ENCODE measurements around the gene NPTXR.
"Not testable (repeated sequence)": the region's sequence is repeated elsewhere in the genome, so short reads cannot be mapped to it uniquely, and the experiment has no call there.

NPTXR gene

DNA sequence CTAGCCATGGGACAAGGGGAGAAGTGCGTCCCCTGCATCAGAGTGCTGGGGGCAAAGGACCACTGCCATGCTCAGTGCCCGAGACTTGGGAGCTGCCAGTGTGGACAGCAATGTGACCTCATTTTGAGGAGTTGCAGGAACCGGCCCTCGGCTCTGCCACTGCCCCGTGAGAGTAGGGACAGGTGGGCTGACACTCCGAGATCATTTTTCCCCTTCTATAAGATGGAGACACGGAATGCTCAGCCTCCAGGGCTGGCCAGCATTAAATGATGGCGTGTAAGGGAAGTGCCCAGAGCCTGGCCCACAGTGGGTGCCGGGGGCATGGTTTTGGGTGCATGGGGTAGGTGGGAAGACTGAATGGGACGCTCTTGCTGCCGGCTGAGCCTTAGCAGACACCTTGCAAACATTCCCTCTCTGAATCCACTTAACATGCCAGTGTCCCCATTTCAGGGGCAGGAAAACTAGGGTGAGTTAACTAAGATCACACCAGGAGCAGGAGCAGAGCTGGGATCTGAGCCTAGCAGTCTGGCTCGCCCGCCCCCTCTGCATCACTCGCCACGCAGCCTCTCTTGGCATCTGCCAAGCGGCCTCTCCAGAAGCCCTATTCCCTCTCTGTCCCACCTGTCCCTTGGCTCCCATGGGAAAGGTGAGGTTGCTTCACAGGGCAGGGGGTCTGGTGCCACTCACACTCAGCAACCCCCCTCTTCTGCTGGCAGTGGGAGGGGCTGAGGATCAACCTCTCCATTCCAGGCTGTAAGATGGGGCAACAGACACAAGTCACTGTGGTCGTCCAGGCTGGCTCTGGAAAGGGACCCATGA is 13.6 kb downstream of the NPTXR start:
- DNase-seq: no peak

GRCh38 chr22:38829485-38829884 is 14.3 kb downstream of the NPTXR start:
- DNase-seq: no peak

DNA sequence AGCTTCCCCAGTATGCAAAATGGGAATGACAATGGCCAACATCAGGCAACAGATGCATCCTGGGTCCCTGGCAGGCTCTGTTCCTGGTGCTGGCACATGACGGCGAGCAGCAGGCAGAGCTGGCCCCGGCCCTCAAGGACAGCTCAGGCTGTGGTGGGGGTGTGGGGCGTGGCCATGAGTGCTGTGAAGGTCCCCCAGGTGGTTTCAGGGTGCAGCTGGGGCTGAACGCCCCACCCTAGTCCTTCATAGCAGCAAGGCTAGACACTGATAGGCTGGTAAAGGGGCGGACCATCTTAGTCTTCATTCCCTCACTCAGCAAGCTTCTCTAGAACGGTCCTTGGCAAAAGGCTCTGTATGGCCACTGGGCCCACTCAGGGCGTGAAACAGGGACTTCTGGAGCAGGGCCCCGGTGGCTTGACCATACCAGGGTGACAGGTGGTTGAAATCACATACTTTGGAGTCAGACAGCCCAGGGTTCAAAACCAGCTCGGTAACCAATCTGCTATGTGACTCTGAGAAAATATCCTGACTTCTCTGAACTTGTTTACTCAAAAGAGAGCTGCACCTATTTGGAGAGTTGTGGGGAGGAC is 15.1 kb downstream of the NPTXR start:
- no peak for DNase-seq

- no peak for DNase-seq
Measured at GRCh38 chr22:38828191-38828590, 15.6 kb downstream of the NPTXR start.

GRCh38 chr22:38827510-38827909 is 16.3 kb downstream of the NPTXR start:
- no peak for DNase-seq

DNA sequence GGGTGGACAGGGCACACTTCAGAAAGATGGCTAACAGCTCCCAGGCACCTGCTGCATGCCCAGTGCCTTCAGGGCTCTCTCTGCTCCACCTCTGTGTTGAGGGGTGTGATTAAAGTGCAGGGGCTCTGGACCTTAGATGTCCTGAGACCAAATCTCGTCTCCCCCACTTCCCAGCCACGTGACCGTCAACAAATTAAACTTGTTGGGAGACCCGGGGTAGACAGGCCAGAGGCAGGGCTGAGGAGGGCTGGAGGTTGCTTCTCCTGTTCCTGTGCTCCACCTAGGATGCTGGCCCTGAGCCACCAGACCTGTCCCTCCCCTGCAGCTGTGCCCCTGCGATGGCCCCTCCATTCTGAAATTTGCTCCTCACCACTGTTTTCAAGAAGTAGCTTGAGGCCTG is 17.0 kb downstream of the NPTXR start:
- no peak for DNase-seq

DNA sequence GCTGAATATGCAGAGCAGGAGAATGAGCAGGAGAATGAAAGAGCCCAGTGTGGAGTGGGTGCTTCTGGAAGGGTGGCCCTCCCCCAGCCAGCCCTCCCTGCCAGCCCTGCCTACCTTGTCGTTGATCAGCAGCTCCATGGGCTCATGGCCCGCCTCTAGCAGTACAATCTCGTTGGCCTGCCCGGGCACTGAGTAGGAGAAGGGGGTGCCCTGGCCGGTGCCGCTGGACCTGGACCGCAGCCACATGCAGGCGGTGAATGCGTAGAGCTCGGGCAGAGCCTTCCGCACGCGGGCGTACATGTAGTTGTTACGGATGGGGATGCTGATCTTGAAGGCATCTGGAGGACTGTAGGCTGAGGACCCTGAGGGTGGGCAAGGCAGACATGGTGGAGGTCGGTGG is 17.4 kb downstream of the NPTXR start:
- no peak for DNase-seq

DNA sequence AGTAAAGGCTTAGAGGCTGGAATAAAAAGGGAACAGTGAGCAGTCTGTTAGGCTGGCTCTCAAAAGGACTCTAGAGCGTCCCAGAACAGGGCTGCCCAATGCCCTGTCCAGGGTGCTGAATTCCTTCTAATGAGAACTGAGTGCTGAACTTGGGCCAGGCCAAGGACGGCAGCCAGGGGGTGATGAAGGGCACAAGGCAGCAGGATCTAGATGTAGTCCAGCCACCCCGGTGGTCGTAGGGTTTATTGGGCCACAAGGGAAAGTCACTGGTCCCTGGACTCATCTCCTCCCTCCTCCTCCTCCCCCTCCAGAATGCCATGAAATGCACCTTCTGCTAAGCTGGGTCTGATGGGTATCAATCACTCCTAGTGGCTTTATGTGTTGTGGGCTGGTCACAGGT is 19.2 kb downstream of the NPTXR start:
- DNase-seq: peak; percentile 81

- no peak for DNase-seq
Measured at GRCh38 chr22:38823637-38824036, 20.2 kb downstream of the NPTXR start.

DNA sequence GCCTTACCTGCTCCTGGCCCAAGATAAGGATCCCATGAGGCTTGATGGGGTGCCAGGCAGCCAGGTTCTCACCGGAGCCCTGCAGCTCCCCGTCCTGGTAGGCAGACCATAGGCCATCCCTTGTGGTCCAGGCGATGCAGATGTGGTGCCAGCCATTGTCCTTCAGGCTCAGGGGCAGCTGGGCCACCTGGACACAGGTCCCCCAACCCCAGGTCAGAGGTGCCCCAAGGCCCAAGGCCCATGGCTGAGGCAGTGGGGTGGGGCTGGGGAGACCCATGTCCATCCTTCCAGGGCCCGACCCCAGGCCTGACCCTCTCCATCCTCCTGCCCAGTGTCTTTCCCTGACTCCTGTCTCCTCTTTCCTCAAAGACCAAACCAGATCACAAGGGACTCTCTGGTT is 20.8 kb downstream of the NPTXR start:
- no peak for DNase-seq

DNA sequence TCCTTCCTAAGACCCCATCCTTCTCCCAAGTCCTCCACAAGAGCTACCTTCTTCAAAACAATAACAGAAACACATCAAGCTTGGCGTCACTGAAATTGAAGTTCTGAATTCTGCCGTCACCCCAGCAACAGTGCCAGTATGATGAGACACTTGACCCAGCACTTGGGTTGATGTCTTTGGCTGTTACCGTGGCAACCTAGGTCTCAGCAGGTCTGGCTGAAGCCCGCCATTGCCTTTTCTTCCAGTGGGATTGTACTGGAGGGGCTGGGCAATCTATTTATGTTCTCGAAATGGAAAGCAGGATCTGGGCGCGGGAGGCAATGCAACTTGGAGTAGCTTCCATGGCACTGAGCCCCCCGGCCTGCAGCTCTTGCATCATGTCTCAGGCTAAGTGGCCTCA is 23.8 kb downstream of the NPTXR start:
- no peak for DNase-seq

DNA sequence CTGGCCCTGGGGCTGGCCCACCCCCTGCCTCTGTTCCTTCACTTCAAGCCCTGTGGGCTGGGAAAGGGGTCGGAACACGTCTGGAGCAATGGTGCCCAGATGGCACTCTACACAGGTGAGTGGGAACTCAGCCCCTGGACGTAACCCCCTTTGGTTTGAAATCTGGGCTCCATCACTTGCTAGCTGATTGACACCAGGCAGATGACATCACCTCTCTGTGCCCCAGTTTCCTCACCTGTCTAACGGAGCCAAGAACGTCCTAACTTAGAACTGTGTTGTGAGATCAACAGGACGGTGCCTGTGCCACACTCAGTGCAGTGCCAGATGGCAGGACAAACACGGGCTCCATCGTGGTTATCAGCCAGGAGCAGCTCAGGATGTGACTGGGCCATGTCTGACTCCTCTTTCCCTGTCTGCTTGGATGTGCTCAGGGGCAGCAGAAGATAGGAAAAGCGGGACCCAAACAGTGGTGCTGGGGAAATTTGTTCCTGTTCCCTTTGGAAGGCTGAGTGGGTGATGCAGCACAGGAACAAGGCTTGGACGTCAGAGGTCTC is 24.4 kb downstream of the NPTXR start:
- DNase-seq: no peak

- no peak for DNase-seq
Measured at GRCh38 chr22:38817196-38817595, 26.6 kb downstream of the NPTXR start.

DNA sequence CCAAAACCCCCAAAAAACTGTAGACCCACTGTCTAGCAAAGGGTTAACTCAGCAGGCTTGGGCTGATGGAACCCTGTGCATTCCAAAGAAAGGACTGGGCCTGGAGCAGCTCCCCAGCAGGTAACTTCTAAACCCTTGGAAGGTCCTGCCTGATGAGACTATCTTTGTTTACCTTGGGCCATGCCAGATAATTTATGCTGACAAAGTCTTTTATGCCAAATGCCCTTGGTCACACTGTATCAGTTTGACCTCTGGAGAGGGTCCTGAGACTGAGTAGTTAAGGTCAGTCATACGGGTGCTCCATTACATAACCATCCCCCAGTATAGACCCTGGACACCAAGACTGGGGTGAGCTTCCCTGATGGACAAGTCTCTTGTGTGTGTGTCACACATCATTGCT is 28.0 kb downstream of the NPTXR start:
- no peak for DNase-seq

DNA sequence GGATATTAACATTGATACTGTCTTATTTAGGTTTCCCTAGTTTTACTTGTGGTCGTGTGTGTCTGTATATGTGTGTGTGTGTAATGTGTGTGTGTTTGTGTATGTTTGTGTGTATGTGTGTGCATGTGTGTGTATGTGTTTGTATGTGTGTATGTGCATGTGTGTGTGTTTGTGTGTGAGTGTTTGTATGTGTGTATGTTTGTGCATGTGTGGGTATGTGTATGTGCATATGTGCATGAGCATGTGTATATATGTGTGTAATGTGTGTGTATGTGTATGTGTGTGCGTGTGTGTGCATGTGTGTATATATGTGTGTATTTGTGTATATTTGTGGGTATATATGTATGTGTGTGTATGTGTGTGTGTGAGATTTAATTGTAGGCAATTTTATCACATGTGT is 32.6 kb downstream of the NPTXR start:
- DNase-seq: no peak

DNA sequence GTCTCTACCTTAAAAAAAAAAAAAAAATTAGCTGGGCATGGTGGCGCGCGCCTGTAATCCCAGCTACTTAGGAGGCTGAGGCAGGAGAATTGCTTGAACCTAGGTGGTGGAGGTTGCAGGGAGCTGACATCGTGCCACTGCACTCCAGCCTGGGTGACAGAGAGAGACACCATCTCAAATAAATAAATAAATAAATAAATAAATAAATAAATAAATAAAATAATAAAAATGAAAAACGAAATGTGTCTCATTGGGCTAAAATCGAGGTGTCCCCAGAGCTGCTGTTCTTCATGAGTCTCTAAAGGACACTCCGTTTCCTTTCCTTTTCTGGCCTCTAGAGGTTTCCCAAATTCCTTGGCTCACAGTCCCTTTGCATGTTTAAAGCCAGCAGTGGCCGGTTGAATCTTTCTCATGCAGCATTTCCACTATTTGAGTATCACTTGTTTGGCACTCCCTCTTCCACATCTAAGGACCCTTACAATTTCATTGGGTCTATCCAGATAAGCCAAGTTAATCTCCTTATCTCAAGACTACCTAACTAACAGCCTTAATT is 38.7 kb downstream of the NPTXR start:
- not testable (repeated sequence) for DNase-seq

DNA sequence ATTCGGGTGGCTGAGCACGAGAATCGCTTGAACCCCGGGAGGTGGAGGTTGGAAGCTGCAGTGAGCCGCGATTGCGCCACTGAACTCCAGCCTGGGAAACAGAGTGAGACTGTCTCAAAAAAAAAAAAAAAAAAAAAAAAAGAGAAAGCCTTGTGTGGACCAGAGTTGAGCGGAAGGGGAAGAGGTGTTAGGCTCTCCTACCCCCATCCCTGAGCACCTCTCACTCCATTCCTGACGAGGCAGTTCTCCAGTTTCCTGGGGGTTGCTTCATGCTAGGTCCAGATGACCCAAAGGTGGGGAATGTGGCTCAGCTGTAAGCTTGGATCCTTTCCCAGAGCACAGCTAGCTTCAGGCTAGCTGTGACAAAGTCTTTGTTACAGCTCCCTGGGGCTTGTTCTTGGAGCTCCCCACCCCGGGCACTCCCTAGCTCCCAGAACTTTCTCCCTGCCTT is 41.1 kb downstream of the NPTXR start:
- DNase-seq: peak; percentile 66

GRCh38 chr22:38799265-38800002 is 44.4 kb downstream of the NPTXR start:
- DNase-seq: no peak

DNA sequence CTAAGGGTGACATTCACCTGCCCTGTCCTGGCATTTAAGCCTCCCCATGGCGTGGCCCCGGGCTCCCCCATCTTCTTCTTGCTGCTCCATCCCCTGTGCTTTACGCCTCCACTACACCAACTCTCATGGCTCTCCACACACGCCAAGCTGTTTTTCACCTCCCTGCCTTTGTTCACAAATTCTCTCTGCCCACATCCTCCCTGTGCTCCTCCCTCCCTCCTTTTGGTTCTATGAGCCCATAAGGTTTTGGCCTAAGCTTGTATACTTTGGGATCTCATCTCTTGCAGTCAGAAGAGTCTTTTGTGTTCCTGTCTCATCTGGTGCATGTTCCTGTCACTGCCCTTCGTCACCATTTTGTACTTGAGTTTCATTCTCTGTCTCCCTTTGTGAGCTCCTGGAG is 45.3 kb downstream of the NPTXR start:
- DNase-seq: no peak

GRCh38 chr22:38796262-38796957 is 47.4 kb downstream of the NPTXR start:
- no peak for DNase-seq

DNA sequence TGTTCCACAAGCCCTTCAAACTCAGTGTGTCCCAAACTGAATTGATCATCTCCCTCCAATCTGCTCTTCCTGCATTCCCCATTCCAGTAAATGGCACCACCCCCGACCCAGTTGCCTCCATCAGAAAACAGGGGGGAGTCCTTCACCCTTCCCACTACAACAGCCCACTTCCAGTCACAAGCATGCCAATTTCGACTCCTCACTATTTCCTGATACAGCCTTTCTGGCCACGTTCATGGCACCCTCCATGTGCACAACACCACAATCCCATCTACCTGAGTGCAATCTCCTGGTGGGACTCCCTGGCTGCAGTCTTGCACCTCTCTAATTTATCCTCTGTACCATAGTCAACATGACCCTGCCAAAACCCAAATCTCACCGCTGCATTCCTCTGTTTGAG is 48.3 kb downstream of the NPTXR start:
- DNase-seq: no peak

DNA sequence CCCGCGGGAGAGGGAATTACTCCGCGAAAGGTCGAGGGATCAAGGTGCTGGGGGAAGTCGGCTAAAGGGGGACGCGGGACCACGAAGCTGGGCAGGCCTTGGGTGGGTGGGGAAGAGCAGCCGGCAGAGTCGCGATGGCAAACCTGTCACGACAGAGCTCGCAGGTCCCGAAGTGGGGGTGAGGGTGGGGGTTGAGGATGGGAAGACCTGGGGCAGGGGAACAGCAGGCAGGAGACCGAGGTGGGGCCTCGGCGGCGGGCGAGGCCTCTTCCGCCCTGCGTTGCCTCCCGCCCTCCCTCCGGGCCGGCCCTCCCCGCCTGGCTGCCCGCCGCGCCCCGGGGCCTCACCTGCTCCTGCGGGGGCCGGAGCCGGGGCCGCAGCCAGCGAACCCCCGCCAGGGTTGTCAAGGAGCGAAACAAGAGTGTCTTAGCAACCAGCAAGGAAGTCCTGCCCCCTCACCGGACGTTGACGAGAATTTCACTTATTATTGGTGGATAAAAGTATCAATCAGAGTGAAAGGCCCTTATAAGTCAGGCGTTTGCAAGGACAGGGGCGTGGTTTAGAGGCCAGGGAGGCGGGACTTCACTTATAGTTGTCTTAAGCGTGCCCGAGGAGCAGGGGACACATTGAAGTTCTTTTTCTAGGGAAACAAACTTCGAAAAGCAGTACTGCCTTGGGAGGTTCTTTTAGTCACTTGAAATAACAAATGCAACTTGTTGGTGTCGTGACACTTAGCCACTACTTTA is 49.9 kb downstream of the NPTXR start, which contains the start of gene DNAL4:
Gene DNAL4 (minus strand): TSS at position 423 of the 746 bp plus-strand sequence. CDS start 11,412 bp downstream, outside the sequence.
- DNase-seq: peak; percentile 98
